Measurements from ENCODE around the gene TARS1. TPM values are rescaled to one million over a fixed set of nuclear protein-coding genes. Genes with fewer than 3 reads are reported as not detected.

The TARS1 gene
- total RNA-seq, 1 experiment from 2014 or later = 324 TPM

DNA sequence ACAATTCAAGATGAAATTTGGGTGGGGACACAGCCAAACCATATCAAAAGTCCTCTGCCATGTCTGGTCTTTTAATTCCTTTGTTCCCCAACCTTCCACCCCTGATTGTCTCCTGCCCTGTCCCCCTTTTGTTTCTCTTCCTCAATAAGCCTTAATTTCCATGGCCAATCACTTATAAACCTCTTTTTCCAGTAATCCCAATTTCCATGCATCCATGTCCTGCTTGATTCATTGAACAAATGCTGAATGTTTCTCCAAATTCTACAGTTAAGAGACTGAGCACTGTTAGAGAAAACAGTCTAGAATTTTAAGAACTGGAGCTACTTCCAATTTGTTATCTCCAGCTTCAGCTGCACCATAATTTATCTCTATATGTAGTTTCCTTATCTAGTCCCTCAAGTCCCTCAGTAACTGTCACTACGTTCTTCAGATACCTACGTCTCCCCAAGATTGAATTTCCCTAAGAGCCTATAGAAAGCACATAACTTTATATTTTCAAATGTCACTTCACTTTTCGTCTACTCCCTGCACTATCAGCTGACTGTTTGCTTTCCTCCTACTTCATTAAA is 34.2 kb downstream of the TARS1 start:
- TF ChIP-seq EZH2 (IDR thresholded peaks at IDR 0.05; ENCODE audit: borderline replicate concordance, low read depth, low read length, poor library complexity, severe bottlenecking) = no peak
- TF ChIP-seq CTCF (conservative IDR thresholded peaks at IDR 0.05; ENCODE audit: low read depth, low read length) = no peak
- no TSS peak for BruUV-seq (replicated peaks)
- Histone ChIP-seq H3K4me3 (ENCODE audit: low read depth, low read length, poor library complexity, severe bottlenecking) (no peak overlapping the region), H3K9me3 (ENCODE audit: low read depth, low read length, poor library complexity, severe bottlenecking) (no peaks in the 10 kb centered on the region), H3K4me1 (ENCODE audit: insufficient read depth, low read length, poor library complexity, severe bottlenecking) (peaks cover 6% of the 10 kb centered on the region), H3K27me3 (replicated peaks; ENCODE audit: insufficient read depth, low read depth, low read length, poor library complexity) (no peaks in the 10 kb centered on the region), H3K36me3 (ENCODE audit: insufficient read depth, low read length, poor library complexity, severe bottlenecking) (peaks cover 46% of the 10 kb centered on the region), H3K27ac (ENCODE audit: low read depth, low read length, poor library complexity, severe bottlenecking) (no peak overlapping the region)
- no peak for DNase-seq (ENCODE audit: low spot score)
- CTCF ChIA-PET = no interaction called here
- intact Hi-C loops (cut with micrococcal nuclease; ENCODE audit: unreplicated experiment) = loop anchor here (10.0 kb wide), 1 partner anchor 330 kb away; no protein-coding TSS in a partner anchor
- POLR2A ChIA-PET (ENCODE audit: low non-redundant PET) = no interaction called here

GRCh38 chr5:33475706-33476105 is 34.9 kb downstream of the TARS1 start:
- Histone ChIP-seq H3K27me3 (replicated peaks; ENCODE audit: insufficient read depth, low read depth, low read length, poor library complexity) (no peaks in the 10 kb centered on the region), H3K9me3 (ENCODE audit: low read depth, low read length, poor library complexity, severe bottlenecking) (no peaks in the 10 kb centered on the region), H3K36me3 (ENCODE audit: insufficient read depth, low read length, poor library complexity, severe bottlenecking) (peaks cover 41% of the 10 kb centered on the region), H3K27ac (ENCODE audit: low read depth, low read length, poor library complexity, severe bottlenecking) (no peak overlapping the region), H3K4me1 (ENCODE audit: insufficient read depth, low read length, poor library complexity, severe bottlenecking) (peaks cover 5% of the 10 kb centered on the region), H3K4me3 (ENCODE audit: low read depth, low read length, poor library complexity, severe bottlenecking) (no peak overlapping the region)
- ChIA-PET POLR2A (ENCODE audit: low non-redundant PET) (no interaction called here), CTCF (no interaction called here)
- no TSS peak for BruUV-seq (replicated peaks)
- no peak for TF ChIP-seq EZH2 (IDR thresholded peaks at IDR 0.05; ENCODE audit: borderline replicate concordance, low read depth, low read length, poor library complexity, severe bottlenecking)
- no peak for TF ChIP-seq CTCF (conservative IDR thresholded peaks at IDR 0.05; ENCODE audit: low read depth, low read length)
- DNase-seq (ENCODE audit: low spot score) = no peak
- intact Hi-C loops (cut with micrococcal nuclease; ENCODE audit: unreplicated experiment) = loop anchor here (10.0 kb wide), 1 partner anchor 329 kb away; no protein-coding TSS in a partner anchor

GRCh38 chr5:33476992-33477391 is 36.2 kb downstream of the TARS1 start:
- Histone ChIP-seq H3K4me1 (ENCODE audit: insufficient read depth, low read length, poor library complexity, severe bottlenecking) (no peaks in the 10 kb centered on the region), H3K27ac (ENCODE audit: low read depth, low read length, poor library complexity, severe bottlenecking) (no peak overlapping the region), H3K4me3 (ENCODE audit: low read depth, low read length, poor library complexity, severe bottlenecking) (no peak overlapping the region), H3K27me3 (replicated peaks; ENCODE audit: insufficient read depth, low read depth, low read length, poor library complexity) (no peaks in the 10 kb centered on the region), H3K9me3 (ENCODE audit: low read depth, low read length, poor library complexity, severe bottlenecking) (no peaks in the 10 kb centered on the region), H3K36me3 (ENCODE audit: insufficient read depth, low read length, poor library complexity, severe bottlenecking) (peaks cover 28% of the 10 kb centered on the region)
- intact Hi-C loops (cut with micrococcal nuclease; ENCODE audit: unreplicated experiment) = loop anchor here (10.0 kb wide), 1 partner anchor 328 kb away; no protein-coding TSS in a partner anchor
- DNase-seq (ENCODE audit: low spot score) = no peak
- BruUV-seq (replicated peaks) = no TSS peak
- no peak for TF ChIP-seq CTCF (conservative IDR thresholded peaks at IDR 0.05; ENCODE audit: low read depth, low read length)
- TF ChIP-seq EZH2 (IDR thresholded peaks at IDR 0.05; ENCODE audit: borderline replicate concordance, low read depth, low read length, poor library complexity, severe bottlenecking) = no peak
- POLR2A ChIA-PET (ENCODE audit: low non-redundant PET) = interaction anchor here (0.6 kb wide), 1 partner anchor 14 kb away, joined by 3 read pairs; no protein-coding TSS in a partner anchor
- CTCF ChIA-PET = no interaction called here

All from A673 (cell line).